Activated T-cell treated with anti-CD3 and anti-CD28 coated beads, Interleukin-2, amount 50 U/mL, for 24 hours (primary cell): Measurements from ENCODE around the gene ARFGEF2.
"Not testable (repeated sequence)": the region's sequence is repeated elsewhere in the genome, so short reads cannot be mapped to it uniquely, and the experiment has no call there.

Experiments used
- DNase-seq: peaks from one replicate; pipeline ENCODE4 v3.0.0-alpha.2; 2020
- H3K27ac Mint-ChIP-seq: 2 replicates; pipeline ENCODE4 v1.8.0; 2020; ENCODE audit warnings: mild to moderate bottlenecking, mixed read lengths
- H3K27me3 Mint-ChIP-seq: 2 replicates; pipeline ENCODE4 v1.8.0; 2020; ENCODE audit warnings: mixed read lengths
- H3K36me3 Mint-ChIP-seq: 2 replicates; pipeline ENCODE4 v1.8.0; 2020; ENCODE audit warnings: low read depth, mixed read lengths
- H3K4me1 Mint-ChIP-seq: 2 replicates; pipeline ENCODE4 v1.8.0; 2020; ENCODE audit warnings: low read depth, mixed read lengths
- H3K4me3 Mint-ChIP-seq: 2 replicates; pipeline ENCODE4 v1.8.0; 2020; ENCODE audit warnings: mild to moderate bottlenecking, moderate library complexity, mixed read lengths
- H3K9me3 Mint-ChIP-seq: 2 replicates; pipeline ENCODE4 v1.8.0; 2020; ENCODE audit warnings: mixed read lengths

The ARFGEF2 gene

GRCh38 chr20:48930035-48930434 lies 8.5 kb downstream of the ARFGEF2 start:
- Mint-ChIP-seq H3K9me3 (no peaks in the 10 kb centered on the region), H3K27ac (no peak overlapping the region), H3K36me3 (peaks cover 8% of the 10 kb centered on the region), H3K4me1 (peaks cover 36% of the 10 kb centered on the region), H3K27me3 (no peaks in the 10 kb centered on the region), H3K4me3 (no peak overlapping the region)
- DNase-seq, result no peak

- H3K4me3 Mint-ChIP-seq, result no peak overlapping the region
- no peaks in the 10 kb centered on the region for H3K9me3 Mint-ChIP-seq
- H3K27ac Mint-ChIP-seq, result no peak overlapping the region
- no peak for DNase-seq
- peaks cover 31% of the 10 kb centered on the region for H3K4me1 Mint-ChIP-seq
- H3K36me3 Mint-ChIP-seq, result peaks cover 8% of the 10 kb centered on the region
- H3K27me3 Mint-ChIP-seq, result no peaks in the 10 kb centered on the region
Observed at GRCh38 chr20:48930878-48931277, 9.4 kb downstream of the ARFGEF2 start.

GRCh38 chr20:48931527-48932374 lies 10.2 kb downstream of the ARFGEF2 start:
- Mint-ChIP-seq H3K9me3 (no peaks in the 10 kb centered on the region), H3K27ac (no peak overlapping the region)
- no peak for DNase-seq

GRCh38 chr20:48932375-48932941 lies 10.9 kb downstream of the ARFGEF2 start:
- Mint-ChIP-seq H3K4me1 (peaks cover 27% of the 10 kb centered on the region), H3K27ac (no peak overlapping the region), H3K4me3 (no peak overlapping the region), H3K9me3 (no peaks in the 10 kb centered on the region), H3K27me3 (no peaks in the 10 kb centered on the region), H3K36me3 (peaks cover 9% of the 10 kb centered on the region)
- no peak for DNase-seq

More at GRCh38 chr20:48931527-48932374, 10.2 kb downstream of the ARFGEF2 start:
- peaks cover 24% of the 10 kb centered on the region for H3K4me1 Mint-ChIP-seq
- H3K4me3 Mint-ChIP-seq, result no peak overlapping the region
- no peaks in the 10 kb centered on the region for H3K27me3 Mint-ChIP-seq
- peaks cover 4% of the 10 kb centered on the region for H3K36me3 Mint-ChIP-seq

GRCh38 chr20:48933017-48933766 lies 11.7 kb downstream of the ARFGEF2 start:
- H3K27ac Mint-ChIP-seq, result no peak overlapping the region
- no peak for DNase-seq
- no peaks in the 10 kb centered on the region for H3K9me3 Mint-ChIP-seq

GRCh38 chr20:48934273-48934877 lies 12.9 kb downstream of the ARFGEF2 start:
- H3K4me1 Mint-ChIP-seq, result peaks cover 36% of the 10 kb centered on the region
- peak overlapping the region; percentile 31 for H3K27ac Mint-ChIP-seq
- H3K36me3 Mint-ChIP-seq, H3K4me3 Mint-ChIP-seq, DNase-seq, H3K27me3 Mint-ChIP-seq, H3K9me3 Mint-ChIP-seq: not testable (repeated sequence)

More at GRCh38 chr20:48933017-48933766, 11.7 kb downstream of the ARFGEF2 start:
- Mint-ChIP-seq H3K36me3 (peaks cover 7% of the 10 kb centered on the region), H3K4me1 (peaks cover 29% of the 10 kb centered on the region), H3K27me3 (no peaks in the 10 kb centered on the region), H3K4me3 (no peak overlapping the region)

- not testable (repeated sequence) for H3K36me3 Mint-ChIP-seq, H3K27me3 Mint-ChIP-seq, H3K4me3 Mint-ChIP-seq, H3K9me3 Mint-ChIP-seq, DNase-seq
- Mint-ChIP-seq H3K4me1 (peaks cover 41% of the 10 kb centered on the region), H3K27ac (peak overlapping the region; percentile 58)
Observed at GRCh38 chr20:48934966-48935365, 13.5 kb downstream of the ARFGEF2 start.

- H3K27ac Mint-ChIP-seq, H3K9me3 Mint-ChIP-seq, H3K27me3 Mint-ChIP-seq, H3K36me3 Mint-ChIP-seq, H3K4me3 Mint-ChIP-seq, DNase-seq: not testable (repeated sequence)
- peaks cover 43% of the 10 kb centered on the region for H3K4me1 Mint-ChIP-seq
Observed at GRCh38 chr20:48936178-48936577, 14.7 kb downstream of the ARFGEF2 start.

GRCh38 chr20:48937674-48938073 lies 16.2 kb downstream of the ARFGEF2 start:
- Mint-ChIP-seq H3K9me3 (no peaks in the 10 kb centered on the region), H3K4me1 (peaks cover 43% of the 10 kb centered on the region), H3K27ac (peak overlapping the region; percentile 44), H3K36me3 (peaks cover 19% of the 10 kb centered on the region), H3K27me3 (no peaks in the 10 kb centered on the region), H3K4me3 (no peak overlapping the region)
- no peak for DNase-seq

GRCh38 chr20:48938670-48939069 lies 17.2 kb downstream of the ARFGEF2 start:
- H3K27ac Mint-ChIP-seq, result peak overlapping the region; percentile 22
- no peak for DNase-seq
- no peaks in the 10 kb centered on the region for H3K9me3 Mint-ChIP-seq
- no peaks in the 10 kb centered on the region for H3K27me3 Mint-ChIP-seq
- H3K4me3 Mint-ChIP-seq, result no peak overlapping the region
- H3K4me1 Mint-ChIP-seq, result peaks cover 38% of the 10 kb centered on the region
- peaks cover 28% of the 10 kb centered on the region for H3K36me3 Mint-ChIP-seq

- Mint-ChIP-seq H3K4me1 (peaks cover 29% of the 10 kb centered on the region), H3K27ac (no peak overlapping the region), H3K9me3 (no peaks in the 10 kb centered on the region), H3K4me3 (no peak overlapping the region), H3K36me3 (peaks cover 40% of the 10 kb centered on the region), H3K27me3 (no peaks in the 10 kb centered on the region)
- DNase-seq, result no peak
Observed at GRCh38 chr20:48940170-48940569, 18.7 kb downstream of the ARFGEF2 start.

GRCh38 chr20:48941467-48941866 lies 20.0 kb downstream of the ARFGEF2 start:
- Mint-ChIP-seq H3K36me3 (peaks cover 51% of the 10 kb centered on the region), H3K27ac (no peak overlapping the region), H3K27me3 (no peaks in the 10 kb centered on the region), H3K4me1 (peaks cover 29% of the 10 kb centered on the region), H3K4me3 (no peak overlapping the region), H3K9me3 (no peaks in the 10 kb centered on the region)
- no peak for DNase-seq

- H3K27me3 Mint-ChIP-seq, result no peaks in the 10 kb centered on the region
- no peak for DNase-seq
- H3K4me3 Mint-ChIP-seq, result no peak overlapping the region
- no peak overlapping the region for H3K27ac Mint-ChIP-seq
- peaks cover 43% of the 10 kb centered on the region for H3K36me3 Mint-ChIP-seq
- peaks cover 17% of the 10 kb centered on the region for H3K4me1 Mint-ChIP-seq
- no peaks in the 10 kb centered on the region for H3K9me3 Mint-ChIP-seq
Observed at GRCh38 chr20:48942730-48943129, 21.2 kb downstream of the ARFGEF2 start.

GRCh38 chr20:48944663-48945297 lies 23.3 kb downstream of the ARFGEF2 start:
- peaks cover 62% of the 10 kb centered on the region for H3K36me3 Mint-ChIP-seq

More at GRCh38 chr20:48944663-48945297, 23.3 kb downstream of the ARFGEF2 start:
- Mint-ChIP-seq H3K27ac (peak overlapping the region; percentile 18), H3K4me3 (no peak overlapping the region), H3K27me3 (no peaks in the 10 kb centered on the region), H3K4me1 (peaks cover 3% of the 10 kb centered on the region), H3K9me3 (no peaks in the 10 kb centered on the region)
- DNase-seq, result no peak
